ENCODE data around the gene RPL37.
"Not testable (repeated sequence)": the region's sequence is repeated elsewhere in the genome, so short reads cannot be mapped to it uniquely, and the experiment has no call there.

- not testable (repeated sequence) for TF ChIP-seq ELF1 (IDR thresholded peaks at IDR 0.05; ENCODE audit: borderline replicate concordance, low read depth); CTCF (IDR thresholded peaks at IDR 0.05 in 2 of 3, conservative IDR thresholded peaks at IDR 0.05 in 1 of 3; ENCODE audit: borderline replicate concordance in 1 of 3, insufficient read depth in 1 of 3, low read depth in 2 of 3, low read length in 2 of 3); EZH2 (IDR thresholded peaks at IDR 0.05); POLR2A (IDR thresholded peaks at IDR 0.05; ENCODE audit: borderline replicate concordance, extremely low read depth, insufficient read depth, insufficient read length)
Observed at GRCh38 chr5:40825461-40826043, 9.5 kb downstream of the RPL37 start.
